K562 (cell line): ENCODE measurements around the gene CPSF4L. TPM values are rescaled to one million over a fixed set of nuclear protein-coding genes. Genes with fewer than 3 reads are reported as not detected.

Experiments used
- BRD9 ChIP-seq: fragments of 450-650 bp; IDR thresholded peaks from 2 replicates; pipeline ENCODE4 v1.6.1; 2018; ENCODE audit warnings: low read depth; ENCODE audit not compliant: partially characterized antibody
- FOXA3 ChIP-seq, 2 experiments: fragments of 450-650 bp in 1 of 2; sonication (generic) in 1 of 2; formaldehyde crosslinking; IDR thresholded peaks in 1 of 2; conservative IDR thresholded peaks in 1 of 2; 2 replicates each; pipeline versions ENCODE4 v1.4.0 to v1.8.0; 2020 to 2022; ENCODE audit warnings: mild to moderate bottlenecking in 2 of 2, missing genetic modification reagents in 1 of 2
- MBD2 ChIP-seq: sonication (generic); IDR thresholded peaks from 2 replicates; pipeline ENCODE4 v1.6.1; 2016; ENCODE audit warnings: low read depth, borderline replicate concordance
- ZNF239 ChIP-seq: fragments of 250-450 bp; sonication (Bioruptor Pico); IDR thresholded peaks from 2 replicates; pipeline ENCODE4 v1.4.0; 2020; ENCODE audit warnings: mild to moderate bottlenecking
- ZNF431 ChIP-seq: sonication (generic); formaldehyde crosslinking; IDR thresholded peaks from 2 replicates; pipeline ENCODE4 v1.8.0; 2022; ENCODE audit warnings: mild to moderate bottlenecking, missing genetic modification reagents
- ZNF583 ChIP-seq: fragments of 250-450 bp; sonication (Bioruptor Pico); IDR thresholded peaks from 2 replicates; pipeline ENCODE4 v1.4.0; 2020
- ZNF766 ChIP-seq: fragments of 200-800 bp; sonication (Bioruptor generic); conservative IDR thresholded peaks from 2 replicates; pipeline ENCODE4 v1.6.1; 2016; ENCODE audit warnings: missing genetic modification characterization, missing compliant biosample characterization
- polyA plus RNA-seq, 8 experiments: library from polyadenylated mRNA; depleted of rRNA in 4 of 8; stranded (reverse) in 5 of 8; unstranded in 3 of 8; fragments of >200 nt; fragmentation: Nextera tagmentation in 2 of 8; fragmentation: Illumina TruSeq in 1 of 8; extraction: Ambion mirVana in 2 of 8; extraction: Trizol in 1 of 8; gene quantifications; 2 replicates each; pipeline versions ENCODE4 v1.2.1 to v1.2.3, GENCODE V29; 2011 to 2014; ENCODE audit warnings: inconsistent platforms in 1 of 8, missing spikeins in 1 of 8
- total RNA-seq, 7 experiments: library from RNA; depleted of rRNA in 6 of 7; stranded (reverse); fragments of >200 nt in 6 of 7; fragmentation: Illumina TruSeq in 2 of 7; extraction: Trizol in 2 of 7; gene quantifications; 2 replicates each; pipeline versions ENCODE4 v1.2.1 to v1.2.3, GENCODE V29; 2011 to 2021; ENCODE audit warnings: low replicate concordance in 1 of 7
- TF ChIP-seq, protein P1 (sequence below), 2 experiments: fragments of 450-650 bp; formaldehyde crosslinking in 1 of 2; IDR thresholded peaks; 2 replicates each; pipeline versions ENCODE4 v1.4.0 to v1.6.1; 2014 to 2020; ENCODE audit warnings: mild to moderate bottlenecking in 2 of 2, borderline replicate concordance in 1 of 2, low read depth in 1 of 2
- TF ChIP-seq, protein P2 (sequence below), 2 experiments: IDR thresholded peaks; 2 replicates each; pipeline ENCODE4 v1.6.1; 2011; ENCODE audit warnings: borderline replicate concordance in 1 of 2, control low read depth in 1 of 2, low read depth in 1 of 2, low read length in 1 of 2, mild to moderate bottlenecking in 1 of 2, mixed read lengths in 1 of 2, moderate library complexity in 1 of 2; ENCODE audit not compliant: insufficient read depth in 1 of 2, insufficient read length in 1 of 2, poor library complexity in 1 of 2, severe bottlenecking in 1 of 2; ENCODE audit errors: extremely low read depth in 1 of 2
- TF ChIP-seq, protein P3 (sequence below): sonication (generic); formaldehyde crosslinking; IDR thresholded peaks from 2 replicates; pipeline ENCODE4 v1.8.0; 2022; ENCODE audit warnings: mild to moderate bottlenecking, missing genetic modification reagents
- TF ChIP-seq, protein P4 (sequence below), 2 experiments: fragments of 450-650 bp in 1 of 2; IDR thresholded peaks; 2 replicates each; pipeline ENCODE4 v1.6.1; 2011 to 2017; ENCODE audit warnings: low read depth in 2 of 2, antibody characterized with exemption in 1 of 2, borderline replicate concordance in 1 of 2, low read length in 1 of 2, mild to moderate bottlenecking in 1 of 2, mixed read lengths in 1 of 2; ENCODE audit not compliant: control insufficient read depth in 1 of 2
- TF ChIP-seq, protein P5 (sequence below): IDR thresholded peaks from 2 replicates; pipeline ENCODE4 v1.6.1; 2011; ENCODE audit not compliant: insufficient read length; ENCODE audit errors: extremely low read depth

The CPSF4L gene
- total and polyA plus RNA-seq, 9 of the 15 experiments (the other 6 are each of a cell fraction or from before 2014, with no cell fraction given) = not detected

DNA sequence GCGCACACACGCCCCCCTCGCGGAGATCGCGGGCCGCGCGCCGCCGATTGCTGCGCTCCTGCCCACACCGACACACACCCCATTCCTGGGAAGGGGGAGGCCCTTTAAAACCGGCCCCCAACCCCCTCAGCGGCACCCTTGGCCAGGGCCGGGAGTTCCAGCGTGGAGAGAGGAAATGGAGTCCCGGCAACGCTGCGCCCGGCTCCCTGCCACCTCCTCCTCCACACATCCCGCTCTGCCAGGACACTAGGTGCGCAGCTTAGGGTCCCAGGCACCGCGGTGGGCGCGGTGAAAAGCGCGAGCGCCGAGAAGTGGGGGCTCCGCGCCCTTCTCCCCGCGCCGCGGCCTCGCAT lies 49.7 kb upstream of the CPSF4L start (continued):
- TF ChIP-seq, protein P1, sequence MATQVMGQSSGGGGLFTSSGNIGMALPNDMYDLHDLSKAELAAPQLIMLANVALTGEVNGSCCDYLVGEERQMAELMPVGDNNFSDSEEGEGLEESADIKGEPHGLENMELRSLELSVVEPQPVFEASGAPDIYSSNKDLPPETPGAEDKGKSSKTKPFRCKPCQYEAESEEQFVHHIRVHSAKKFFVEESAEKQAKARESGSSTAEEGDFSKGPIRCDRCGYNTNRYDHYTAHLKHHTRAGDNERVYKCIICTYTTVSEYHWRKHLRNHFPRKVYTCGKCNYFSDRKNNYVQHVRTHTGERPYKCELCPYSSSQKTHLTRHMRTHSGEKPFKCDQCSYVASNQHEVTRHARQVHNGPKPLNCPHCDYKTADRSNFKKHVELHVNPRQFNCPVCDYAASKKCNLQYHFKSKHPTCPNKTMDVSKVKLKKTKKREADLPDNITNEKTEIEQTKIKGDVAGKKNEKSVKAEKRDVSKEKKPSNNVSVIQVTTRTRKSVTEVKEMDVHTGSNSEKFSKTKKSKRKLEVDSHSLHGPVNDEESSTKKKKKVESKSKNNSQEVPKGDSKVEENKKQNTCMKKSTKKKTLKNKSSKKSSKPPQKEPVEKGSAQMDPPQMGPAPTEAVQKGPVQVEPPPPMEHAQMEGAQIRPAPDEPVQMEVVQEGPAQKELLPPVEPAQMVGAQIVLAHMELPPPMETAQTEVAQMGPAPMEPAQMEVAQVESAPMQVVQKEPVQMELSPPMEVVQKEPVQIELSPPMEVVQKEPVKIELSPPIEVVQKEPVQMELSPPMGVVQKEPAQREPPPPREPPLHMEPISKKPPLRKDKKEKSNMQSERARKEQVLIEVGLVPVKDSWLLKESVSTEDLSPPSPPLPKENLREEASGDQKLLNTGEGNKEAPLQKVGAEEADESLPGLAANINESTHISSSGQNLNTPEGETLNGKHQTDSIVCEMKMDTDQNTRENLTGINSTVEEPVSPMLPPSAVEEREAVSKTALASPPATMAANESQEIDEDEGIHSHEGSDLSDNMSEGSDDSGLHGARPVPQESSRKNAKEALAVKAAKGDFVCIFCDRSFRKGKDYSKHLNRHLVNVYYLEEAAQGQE (IDR thresholded peaks at IDR 0.05; ENCODE audit: borderline replicate concordance) = no peak
- TF ChIP-seq, protein P1 (CRISPR knock-in tag; IDR thresholded peaks at IDR 0.05; ENCODE audit: low read depth) = 0 out of 2 replicates have a peak, but pooled peaks have one; percentile 46
- TF ChIP-seq ZNF239 (CRISPR knock-in tag) = no peak
- TF ChIP-seq ZNF431 = 0 out of 2 replicates have a peak, but pooled peaks have one; percentile 4
- peak; percentile 8 for TF ChIP-seq BRD9
- no peak for TF ChIP-seq ZNF583
- TF ChIP-seq, protein P2, sequence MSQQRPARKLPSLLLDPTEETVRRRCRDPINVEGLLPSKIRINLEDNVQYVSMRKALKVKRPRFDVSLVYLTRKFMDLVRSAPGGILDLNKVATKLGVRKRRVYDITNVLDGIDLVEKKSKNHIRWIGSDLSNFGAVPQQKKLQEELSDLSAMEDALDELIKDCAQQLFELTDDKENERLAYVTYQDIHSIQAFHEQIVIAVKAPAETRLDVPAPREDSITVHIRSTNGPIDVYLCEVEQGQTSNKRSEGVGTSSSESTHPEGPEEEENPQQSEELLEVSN (IDR thresholded peaks at IDR 0.05; ENCODE audit: borderline replicate concordance in 1 of 2, extremely low read depth in 1 of 2, insufficient read depth in 1 of 2, insufficient read length in 1 of 2, low read depth in 1 of 2, low read length in 1 of 2, poor library complexity in 1 of 2, severe bottlenecking in 1 of 2) = no peak
- TF ChIP-seq, protein P3, sequence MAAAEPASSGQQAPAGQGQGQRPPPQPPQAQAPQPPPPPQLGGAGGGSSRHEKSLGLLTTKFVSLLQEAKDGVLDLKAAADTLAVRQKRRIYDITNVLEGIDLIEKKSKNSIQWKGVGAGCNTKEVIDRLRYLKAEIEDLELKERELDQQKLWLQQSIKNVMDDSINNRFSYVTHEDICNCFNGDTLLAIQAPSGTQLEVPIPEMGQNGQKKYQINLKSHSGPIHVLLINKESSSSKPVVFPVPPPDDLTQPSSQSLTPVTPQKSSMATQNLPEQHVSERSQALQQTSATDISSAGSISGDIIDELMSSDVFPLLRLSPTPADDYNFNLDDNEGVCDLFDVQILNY (CRISPR knock-in tag) = 0 out of 2 replicates have a peak, but pooled peaks have one; percentile 18
- 0 out of 4 replicates have a peak, but pooled peaks of 1 of the 2 experiments have one; percentile 33 for TF ChIP-seq FOXA3 (CRISPR knock-in tag; conservative IDR thresholded peaks at IDR 0.05 in 1 of 2, IDR thresholded peaks at IDR 0.05 in 1 of 2)
- TF ChIP-seq, protein P4, sequence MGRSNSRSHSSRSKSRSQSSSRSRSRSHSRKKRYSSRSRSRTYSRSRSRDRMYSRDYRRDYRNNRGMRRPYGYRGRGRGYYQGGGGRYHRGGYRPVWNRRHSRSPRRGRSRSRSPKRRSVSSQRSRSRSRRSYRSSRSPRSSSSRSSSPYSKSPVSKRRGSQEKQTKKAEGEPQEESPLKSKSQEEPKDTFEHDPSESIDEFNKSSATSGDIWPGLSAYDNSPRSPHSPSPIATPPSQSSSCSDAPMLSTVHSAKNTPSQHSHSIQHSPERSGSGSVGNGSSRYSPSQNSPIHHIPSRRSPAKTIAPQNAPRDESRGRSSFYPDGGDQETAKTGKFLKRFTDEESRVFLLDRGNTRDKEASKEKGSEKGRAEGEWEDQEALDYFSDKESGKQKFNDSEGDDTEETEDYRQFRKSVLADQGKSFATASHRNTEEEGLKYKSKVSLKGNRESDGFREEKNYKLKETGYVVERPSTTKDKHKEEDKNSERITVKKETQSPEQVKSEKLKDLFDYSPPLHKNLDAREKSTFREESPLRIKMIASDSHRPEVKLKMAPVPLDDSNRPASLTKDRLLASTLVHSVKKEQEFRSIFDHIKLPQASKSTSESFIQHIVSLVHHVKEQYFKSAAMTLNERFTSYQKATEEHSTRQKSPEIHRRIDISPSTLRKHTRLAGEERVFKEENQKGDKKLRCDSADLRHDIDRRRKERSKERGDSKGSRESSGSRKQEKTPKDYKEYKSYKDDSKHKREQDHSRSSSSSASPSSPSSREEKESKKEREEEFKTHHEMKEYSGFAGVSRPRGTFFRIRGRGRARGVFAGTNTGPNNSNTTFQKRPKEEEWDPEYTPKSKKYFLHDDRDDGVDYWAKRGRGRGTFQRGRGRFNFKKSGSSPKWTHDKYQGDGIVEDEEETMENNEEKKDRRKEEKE (IDR thresholded peaks at IDR 0.05; ENCODE audit: borderline replicate concordance in 1 of 2, control insufficient read depth in 1 of 2, low read depth in 2 of 2, low read length in 1 of 2) = no peak
- 0 out of 2 replicates have a peak, but pooled peaks have one; percentile 4 for TF ChIP-seq MBD2
- TF ChIP-seq ZNF766 (CRISPR knock-in tag) = no peak
- TF ChIP-seq, protein P5, sequence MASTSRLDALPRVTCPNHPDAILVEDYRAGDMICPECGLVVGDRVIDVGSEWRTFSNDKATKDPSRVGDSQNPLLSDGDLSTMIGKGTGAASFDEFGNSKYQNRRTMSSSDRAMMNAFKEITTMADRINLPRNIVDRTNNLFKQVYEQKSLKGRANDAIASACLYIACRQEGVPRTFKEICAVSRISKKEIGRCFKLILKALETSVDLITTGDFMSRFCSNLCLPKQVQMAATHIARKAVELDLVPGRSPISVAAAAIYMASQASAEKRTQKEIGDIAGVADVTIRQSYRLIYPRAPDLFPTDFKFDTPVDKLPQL = no peak
